Progenitor cell of endocrine pancreas (in vitro differentiated cells): Measurements from ENCODE around the gene GGCT. TPM values are rescaled to one million over a fixed set of nuclear protein-coding genes. Genes with fewer than 3 reads are reported as not detected.
"Not testable (repeated sequence)": the region's sequence is repeated elsewhere in the genome, so short reads cannot be mapped to it uniquely, and the experiment has no call there.

ENCODE experiments used
- DNase-seq: peaks from one replicate; pipeline ENCODE4 v3.0.0; 2021; ENCODE audit warnings: low spot score; ENCODE audit not compliant: unreplicated experiment
- H3K27ac Mint-ChIP-seq: 2 replicates; pipeline ENCODE4 v1.8.0; 2021; ENCODE audit warnings: mild to moderate bottlenecking, moderate library complexity, mixed read lengths
- H3K27me3 Mint-ChIP-seq: 2 replicates; pipeline ENCODE4 v1.8.0; 2021; ENCODE audit warnings: mixed read lengths
- H3K36me3 Mint-ChIP-seq: 2 replicates; pipeline ENCODE4 v1.8.0; 2022; ENCODE audit warnings: mixed read lengths; ENCODE audit not compliant: insufficient read depth
- H3K4me1 Mint-ChIP-seq: 2 replicates; pipeline ENCODE4 v1.8.0; 2021; ENCODE audit warnings: low read depth, mixed read lengths
- H3K4me3 Mint-ChIP-seq: 2 replicates; pipeline ENCODE4 v1.8.0; 2021; ENCODE audit warnings: low read depth, mild to moderate bottlenecking, moderate library complexity, mixed read lengths
- H3K9me3 Mint-ChIP-seq: 2 replicates; pipeline ENCODE4 v1.8.0; 2021; ENCODE audit warnings: low read depth, mixed read lengths
- CTCF ChIP-seq: fragments of 200-600 bp; sonication (generic); IDR thresholded peaks from one replicate; pipeline ENCODE4 v1.5.0; 2021; ENCODE audit warnings: antibody characterized with exemption, mild to moderate bottlenecking; ENCODE audit not compliant: unreplicated experiment
- total RNA-seq: library from RNA; stranded (reverse); gene quantifications from 2 replicates; pipeline ENCODE4 v1.2.1, GENCODE V29; 2021

GGCT gene
- total RNA-seq, 1 donor from 2014 or later, result 54.7 TPM

GRCh38 chr7:30493228-30493627, 11.4 kb downstream of the GGCT start:
- Mint-ChIP-seq H3K36me3 (peaks cover 32% of the 10 kb centered on the region), H3K27ac (no peak overlapping the region), H3K27me3 (no peaks in the 10 kb centered on the region), H3K9me3 (peaks cover 28% of the 10 kb centered on the region), H3K4me3 (no peak overlapping the region), H3K4me1 (no peaks in the 10 kb centered on the region)
- no peak for DNase-seq
- TF ChIP-seq CTCF, result no peak

GRCh38 chr7:30491417-30491816, 13.2 kb downstream of the GGCT start:
- H3K4me1 Mint-ChIP-seq, result no peaks in the 10 kb centered on the region
- no peak overlapping the region for H3K27ac Mint-ChIP-seq
- H3K27me3 Mint-ChIP-seq, result peaks cover 4% of the 10 kb centered on the region
- peaks cover 25% of the 10 kb centered on the region for H3K36me3 Mint-ChIP-seq
- H3K4me3 Mint-ChIP-seq, result no peak overlapping the region
- no peak for DNase-seq
- no peak for TF ChIP-seq CTCF
- peaks cover 28% of the 10 kb centered on the region for H3K9me3 Mint-ChIP-seq

GRCh38 chr7:30487371-30487770, 17.3 kb downstream of the GGCT start:
- TF ChIP-seq CTCF, result no peak
- no peak for DNase-seq
- Mint-ChIP-seq H3K4me1 (no peaks in the 10 kb centered on the region), H3K27me3 (peaks cover 4% of the 10 kb centered on the region), H3K36me3 (peaks cover 4% of the 10 kb centered on the region), H3K27ac (no peak overlapping the region), H3K9me3 (peaks cover 18% of the 10 kb centered on the region), H3K4me3 (no peak overlapping the region)

- Mint-ChIP-seq H3K27me3 (peaks cover 4% of the 10 kb centered on the region), H3K27ac (no peak overlapping the region), H3K9me3 (peaks cover 2% of the 10 kb centered on the region), H3K36me3 (peaks cover 2% of the 10 kb centered on the region), H3K4me1 (no peaks in the 10 kb centered on the region), H3K4me3 (no peak overlapping the region)
- DNase-seq, result no peak
- TF ChIP-seq CTCF, result no peak
These were observed 19.0 kb downstream of the GGCT start for GRCh38 chr7:30485667-30486066.

GRCh38 chr7:30481416-30481815, 23.2 kb downstream of the GGCT start:
- H3K4me1 Mint-ChIP-seq, H3K9me3 Mint-ChIP-seq, H3K4me3 Mint-ChIP-seq, DNase-seq, H3K36me3 Mint-ChIP-seq, H3K27me3 Mint-ChIP-seq, H3K27ac Mint-ChIP-seq: not testable (repeated sequence)

GRCh38 chr7:30479202-30480120, 25.2 kb downstream of the GGCT start:
- Mint-ChIP-seq H3K4me1 (peaks cover 5% of the 10 kb centered on the region), H3K9me3 (no peaks in the 10 kb centered on the region), H3K27ac (no peak overlapping the region), H3K27me3 (peaks cover 17% of the 10 kb centered on the region), H3K36me3 (no peaks in the 10 kb centered on the region), H3K4me3 (peak overlapping the region; percentile 55)
- TF ChIP-seq CTCF, result no peak
- DNase-seq, result no peak
